Measurements from ENCODE around the gene EXOC3.

DNA sequence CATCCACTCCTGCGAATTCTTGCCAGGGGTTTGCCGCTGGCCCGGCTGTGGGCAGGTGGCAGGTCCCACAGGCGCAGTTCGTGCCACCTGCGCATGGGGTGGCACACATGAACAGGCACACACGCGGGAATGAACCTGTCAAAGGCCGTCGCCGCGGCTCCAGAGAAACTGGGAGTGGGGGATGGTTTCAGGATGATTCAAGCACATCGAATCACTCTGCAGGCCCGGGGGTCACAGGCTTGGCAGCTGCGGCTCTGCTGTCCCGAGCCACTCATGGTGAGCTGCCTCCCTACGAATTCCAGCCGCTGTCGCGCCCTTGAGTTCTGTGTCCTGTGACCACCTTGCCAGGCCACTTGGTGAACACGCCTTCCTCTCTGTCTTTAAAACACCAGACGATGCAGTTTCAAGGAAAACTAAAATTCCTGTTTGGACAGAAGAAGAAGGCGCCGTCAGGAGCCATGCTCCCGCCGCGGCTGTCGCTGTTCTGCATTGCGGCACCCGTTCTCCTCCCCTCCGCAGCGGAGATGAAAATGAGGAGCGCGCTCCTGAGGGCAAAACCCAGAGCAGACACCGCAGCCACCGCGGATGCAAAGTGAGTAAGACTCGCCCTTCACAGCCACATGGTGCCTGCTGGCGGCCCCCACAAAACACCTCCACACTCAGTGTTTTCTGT is 15.4 kb upstream of the EXOC3 start:
- TF ChIP-seq JUN (IDR thresholded peaks at IDR 0.05; ENCODE audit: low read depth, low read length) (no peak), CTCF (IDR thresholded peaks at IDR 0.05; ENCODE audit: control extremely low read depth in 1 of 3, insufficient read depth in 1 of 3, low read depth in 1 of 3, low read length in 3 of 3) (no peak), SIX5 (IDR thresholded peaks at IDR 0.05; ENCODE audit: low read depth, low read length) (no peak), TCF12 (IDR thresholded peaks at IDR 0.05; ENCODE audit: low read depth, low read length) (no peak), POLR2A (IDR thresholded peaks at IDR 0.05; ENCODE audit: control extremely low read depth in 1 of 2, low read depth in 2 of 2, low read length in 2 of 2) (no peak), POLR2AphosphoS5 (IDR thresholded peaks at IDR 0.05; ENCODE audit: low read depth, low read length) (no peak)
